Lower leg skin (tissue), 4 donors: ENCODE results near the gene DPCD. TPM values are rescaled to one million over a fixed set of nuclear protein-coding genes. Genes with fewer than 3 reads are reported as not detected.

Experiments
- DNase-seq, 2 donors: peaks; one replicate each; pipeline ENCODE4 v3.0.0-alpha.2; 2019; ENCODE audit warnings: low spot score in 2 of 2
- H3K4me3 ChIP-seq: fragments of 200-600 bp; sonication (generic); 2 replicates; pipeline ENCODE4 v1.5.1; 2017; ENCODE audit warnings: mild to moderate bottlenecking, low read depth; ENCODE audit not compliant: poor library complexity, severe bottlenecking
- POLR2A ChIP-seq, 2 donors: fragments of 450-650 bp; IDR thresholded peaks; one replicate each; pipeline ENCODE4 v1.6.1; 2016 to 2017; ENCODE audit warnings: antibody characterized with exemption in 2 of 2, mild to moderate bottlenecking in 1 of 2, moderate library complexity in 1 of 2
- WGBS, 2 donors: methylation state at CpG; one replicate each; pipeline ENCODE4 v1.1.5; 2018; 5-methylcytosine and 5-hydroxymethylcytosine counted together
- intact Hi-C: fragments of 100-400 bp; cut with DNase I; formaldehyde crosslinking; loops from one replicate; pipeline ENCODE4 v1.15.0; 2023; ENCODE audit warnings: low total_unique reads
- total RNA-seq, 4 donors: library from RNA; depleted of rRNA; stranded (reverse); fragments of >200 nt; gene quantifications; one replicate each; pipeline ENCODE4 v1.1.0, GENCODE V29; 2016
- TF ChIP-seq, protein P1 (sequence below), 3 donors: fragments of 450-650 bp; IDR thresholded peaks; one replicate each; pipeline ENCODE4 v1.5.1; 2016; ENCODE audit warnings: antibody characterized with exemption in 3 of 3, mild to moderate bottlenecking in 3 of 3, moderate library complexity in 2 of 3

DPCD gene
- total RNA-seq, 4 donors from 2014 or later, result 9.6 to 18.4 (median 11.4) TPM

DNA sequence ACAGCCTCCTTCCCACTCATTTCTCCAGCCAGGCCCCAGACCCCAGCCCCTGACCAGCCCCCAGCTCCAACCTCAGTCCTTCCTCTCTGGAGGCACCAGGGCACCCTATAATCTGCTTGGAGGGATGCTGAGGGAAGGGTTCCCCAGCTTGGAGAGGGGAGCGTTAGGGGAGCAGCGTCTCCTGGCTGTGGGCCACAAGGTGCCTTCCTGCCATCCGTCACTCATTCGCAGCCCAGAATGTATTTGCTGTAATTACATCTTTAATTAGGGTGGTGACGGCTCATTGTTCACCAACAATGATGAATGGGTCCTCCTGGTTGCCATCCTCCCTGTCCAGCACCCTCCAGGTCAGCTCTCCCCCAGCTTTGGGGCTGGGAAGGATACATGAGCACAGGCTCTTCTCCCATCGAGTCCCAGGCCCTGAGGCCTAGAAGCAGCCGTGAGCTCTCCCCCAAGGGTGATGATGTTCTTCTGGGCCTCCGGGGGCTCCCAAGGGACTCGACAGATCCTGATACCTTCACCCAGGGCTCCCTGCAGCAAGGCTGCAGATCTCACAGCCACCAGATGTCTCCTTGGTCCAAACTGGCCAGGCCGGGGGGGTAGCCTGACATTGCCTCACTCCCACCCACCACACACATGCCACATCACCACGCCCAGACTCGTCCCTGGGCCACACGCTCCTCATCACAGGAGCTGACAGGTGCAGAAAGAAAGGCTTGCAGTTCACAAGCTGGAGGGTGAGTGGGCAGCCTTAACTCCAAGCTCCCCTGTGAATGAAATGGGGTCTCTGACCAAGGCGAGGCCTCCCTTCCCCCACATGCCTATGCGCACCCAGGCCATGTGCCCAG lies 26.8 kb upstream of the DPCD start:
- no peak for TF ChIP-seq POLR2A (IDR thresholded peaks at IDR 0.05)
- TF ChIP-seq, protein P1, sequence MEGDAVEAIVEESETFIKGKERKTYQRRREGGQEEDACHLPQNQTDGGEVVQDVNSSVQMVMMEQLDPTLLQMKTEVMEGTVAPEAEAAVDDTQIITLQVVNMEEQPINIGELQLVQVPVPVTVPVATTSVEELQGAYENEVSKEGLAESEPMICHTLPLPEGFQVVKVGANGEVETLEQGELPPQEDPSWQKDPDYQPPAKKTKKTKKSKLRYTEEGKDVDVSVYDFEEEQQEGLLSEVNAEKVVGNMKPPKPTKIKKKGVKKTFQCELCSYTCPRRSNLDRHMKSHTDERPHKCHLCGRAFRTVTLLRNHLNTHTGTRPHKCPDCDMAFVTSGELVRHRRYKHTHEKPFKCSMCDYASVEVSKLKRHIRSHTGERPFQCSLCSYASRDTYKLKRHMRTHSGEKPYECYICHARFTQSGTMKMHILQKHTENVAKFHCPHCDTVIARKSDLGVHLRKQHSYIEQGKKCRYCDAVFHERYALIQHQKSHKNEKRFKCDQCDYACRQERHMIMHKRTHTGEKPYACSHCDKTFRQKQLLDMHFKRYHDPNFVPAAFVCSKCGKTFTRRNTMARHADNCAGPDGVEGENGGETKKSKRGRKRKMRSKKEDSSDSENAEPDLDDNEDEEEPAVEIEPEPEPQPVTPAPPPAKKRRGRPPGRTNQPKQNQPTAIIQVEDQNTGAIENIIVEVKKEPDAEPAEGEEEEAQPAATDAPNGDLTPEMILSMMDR (IDR thresholded peaks at IDR 0.05), result no peak
- no peak overlapping the region for H3K4me3 ChIP-seq
- intact Hi-C loops, result no loop called here
- WGBS, 2 donors, result 68 to 70% methylated on average over 13 to 15 of the region's 15 CpGs
- DNase-seq, result peak in 1 of 2 donors; percentile 80

DNA sequence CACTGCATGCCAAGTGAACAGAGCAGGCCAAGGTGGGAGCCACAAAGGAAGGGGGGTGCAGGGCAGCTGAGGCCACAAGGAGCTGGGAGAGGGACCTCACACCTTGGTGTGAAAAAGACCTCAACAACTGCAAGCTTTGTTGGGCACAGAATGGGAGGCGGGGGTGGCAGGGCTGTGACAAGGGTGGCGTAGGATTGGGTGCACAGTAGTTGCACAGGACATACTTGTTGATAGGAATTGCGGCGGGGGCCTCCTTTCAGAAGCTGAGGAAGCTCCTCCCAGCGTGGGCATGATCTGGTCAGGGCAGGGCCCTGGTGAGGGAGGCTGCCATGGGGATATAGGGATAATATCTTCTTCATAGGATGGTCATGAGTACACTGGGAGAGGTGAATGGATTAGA lies 25.9 kb upstream of the DPCD start:
- intact Hi-C loops, result no loop called here
- DNase-seq, result peak in 1 of 2 donors; percentile 78
- no peak overlapping the region for H3K4me3 ChIP-seq
- WGBS, 2 donors, result 79 to 88% methylated on average over 5 of the region's 5 CpGs
- TF ChIP-seq, protein P1 (IDR thresholded peaks at IDR 0.05), result no peak
- no peak for TF ChIP-seq POLR2A (IDR thresholded peaks at IDR 0.05)

DNA sequence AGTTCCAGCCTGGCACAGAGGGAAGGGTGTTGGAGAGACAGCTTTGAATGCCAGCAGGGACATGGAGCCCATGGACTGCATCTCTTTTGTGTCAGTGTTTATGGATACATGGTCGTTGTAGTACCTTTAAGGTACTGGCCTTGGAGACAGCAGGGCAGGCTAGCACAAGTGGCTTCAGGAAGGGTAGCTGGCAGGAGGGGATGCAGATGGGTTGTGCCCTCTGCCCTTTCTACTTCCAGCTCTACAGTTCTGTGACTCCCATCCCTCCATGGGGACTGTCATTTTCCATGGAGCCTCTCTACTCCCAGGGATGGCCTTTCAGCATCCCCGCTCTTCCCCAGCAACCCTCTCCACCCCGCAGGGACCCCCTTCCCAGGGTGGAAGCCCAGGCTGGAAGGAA lies 25.1 kb upstream of the DPCD start:
- WGBS, 2 donors, result 70 to 72% methylated on average over 3 of the region's 3 CpGs
- DNase-seq, result peak in 1 of 2 donors; percentile 75
- intact Hi-C loops, result no loop called here
- H3K4me3 ChIP-seq, result no peak overlapping the region
- TF ChIP-seq POLR2A (IDR thresholded peaks at IDR 0.05), result no peak
- TF ChIP-seq, protein P1 (IDR thresholded peaks at IDR 0.05), result no peak

DNA sequence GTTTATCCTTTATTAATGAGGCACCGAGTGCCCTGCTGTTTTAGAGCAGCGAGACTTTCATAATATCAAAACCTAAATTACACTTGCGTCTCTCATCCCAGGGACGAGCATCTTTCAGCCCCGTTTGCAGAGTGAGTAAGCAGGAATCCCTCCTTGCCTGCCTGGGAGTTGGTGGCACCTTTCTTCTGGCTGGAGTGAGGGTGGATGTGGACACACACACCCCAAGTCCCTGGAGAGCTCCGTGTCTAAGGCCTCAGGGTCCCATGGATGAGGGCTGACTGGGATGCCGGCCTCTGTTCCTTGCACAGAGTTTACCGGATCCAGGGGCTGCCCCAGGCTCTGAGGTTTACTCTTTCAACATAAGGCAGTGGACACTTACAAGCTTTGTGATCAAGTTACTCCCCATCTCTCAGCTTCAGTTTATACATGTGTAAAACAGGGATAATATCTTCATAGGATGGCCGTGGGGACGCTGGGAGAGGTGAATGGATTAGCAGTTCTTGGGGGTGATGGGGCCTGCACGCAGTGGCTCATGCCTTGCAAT lies 24.6 kb upstream of the DPCD start:
- 67 to 69% methylated on average over 11 of the region's 11 CpGs for WGBS, 2 donors
- TF ChIP-seq POLR2A (IDR thresholded peaks at IDR 0.05), result no peak
- TF ChIP-seq, protein P1 (IDR thresholded peaks at IDR 0.05), result no peak
- peak in 1 of 2 donors; percentile 34 for DNase-seq
- H3K4me3 ChIP-seq, result no peak overlapping the region
- intact Hi-C loops, result no loop called here

DNA sequence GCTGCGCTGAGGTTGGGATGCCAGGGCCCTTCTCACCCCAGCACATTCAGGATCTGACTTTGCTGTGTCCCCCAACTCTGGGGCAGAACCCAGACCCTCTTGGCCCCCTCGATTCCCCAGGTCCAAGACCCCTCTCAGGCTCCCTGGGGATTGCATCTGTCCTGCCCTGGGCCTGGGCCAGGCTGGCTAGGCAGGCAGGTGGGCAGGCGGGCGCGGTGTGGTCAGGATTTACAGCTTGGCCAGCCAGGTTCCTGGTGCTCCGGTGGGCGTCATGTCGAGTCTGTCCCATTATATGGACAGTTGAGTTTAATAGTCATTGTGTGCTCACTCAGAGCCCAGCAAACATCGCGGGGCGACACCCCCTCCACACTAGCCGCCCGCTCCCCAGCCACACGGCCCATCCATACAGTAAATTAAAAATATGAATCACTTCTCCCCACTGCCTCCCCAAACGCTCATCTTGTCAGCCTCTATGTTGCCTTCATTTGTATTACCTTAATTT lies 23.6 kb upstream of the DPCD start:
- TF ChIP-seq POLR2A (IDR thresholded peaks at IDR 0.05), result no peak
- TF ChIP-seq, protein P1 (IDR thresholded peaks at IDR 0.05), result no peak
- WGBS, 2 donors, result 84 to 86% methylated on average over 15 of the region's 15 CpGs
- DNase-seq, result peak in 1 of 2 donors; percentile 65
- H3K4me3 ChIP-seq, result no peak overlapping the region
- intact Hi-C loops, result no loop called here
